Measurements from ENCODE around the gene ALLC.
"Not testable (repeated sequence)": the region's sequence is repeated elsewhere in the genome, so short reads cannot be mapped to it uniquely, and the experiment has no call there.

Gene ALLC

GRCh38 chr2:3626812-3627499 is 31.0 kb upstream of the ALLC start:
- no peak for DNase-seq

- DNase-seq = no peak
Measured at GRCh38 chr2:3627500-3628100, 30.4 kb upstream of the ALLC start.

- DNase-seq = no peak
Measured at GRCh38 chr2:3628241-3628679, 29.7 kb upstream of the ALLC start.

- DNase-seq = no peak
Measured at GRCh38 chr2:3628800-3629199, 29.2 kb upstream of the ALLC start.

- DNase-seq = no peak
Measured at GRCh38 chr2:3630631-3631030, 27.4 kb upstream of the ALLC start.

- no peak for DNase-seq
Measured at GRCh38 chr2:3631161-3631850, 26.7 kb upstream of the ALLC start.

GRCh38 chr2:3631851-3632659 is 25.9 kb upstream of the ALLC start:
- DNase-seq = no peak

- no peak for DNase-seq
Measured at GRCh38 chr2:3633089-3633981, 24.7 kb upstream of the ALLC start.

GRCh38 chr2:3633982-3634595 is 23.9 kb upstream of the ALLC start:
- no peak for DNase-seq

GRCh38 chr2:3634596-3635121 is 23.3 kb upstream of the ALLC start:
- DNase-seq = no peak

- DNase-seq = no peak
Measured at GRCh38 chr2:3635171-3635974, 22.6 kb upstream of the ALLC start.

- not testable (repeated sequence) for DNase-seq
Measured at GRCh38 chr2:3635975-3636327, 22.0 kb upstream of the ALLC start.

GRCh38 chr2:3636586-3637310 is 21.3 kb upstream of the ALLC start:
- DNase-seq = no peak

GRCh38 chr2:3637311-3637675 is 20.7 kb upstream of the ALLC start:
- DNase-seq = no peak

GRCh38 chr2:3637692-3638455 is 20.1 kb upstream of the ALLC start:
- no peak for DNase-seq

- DNase-seq = no peak
Measured at GRCh38 chr2:3638456-3638810, 19.6 kb upstream of the ALLC start.

GRCh38 chr2:3639015-3639630 is 18.9 kb upstream of the ALLC start:
- DNase-seq = no peak

GRCh38 chr2:3639653-3640052 is 18.3 kb upstream of the ALLC start:
- DNase-seq = no peak

- DNase-seq = no peak
Measured at GRCh38 chr2:3641181-3641580, 16.8 kb upstream of the ALLC start.
